Measurements from ENCODE around the gene GABRB1.
A peak's percentile ranks its signal among the peaks of the same experiment; 100 is the strongest.

GABRB1 gene

DNA sequence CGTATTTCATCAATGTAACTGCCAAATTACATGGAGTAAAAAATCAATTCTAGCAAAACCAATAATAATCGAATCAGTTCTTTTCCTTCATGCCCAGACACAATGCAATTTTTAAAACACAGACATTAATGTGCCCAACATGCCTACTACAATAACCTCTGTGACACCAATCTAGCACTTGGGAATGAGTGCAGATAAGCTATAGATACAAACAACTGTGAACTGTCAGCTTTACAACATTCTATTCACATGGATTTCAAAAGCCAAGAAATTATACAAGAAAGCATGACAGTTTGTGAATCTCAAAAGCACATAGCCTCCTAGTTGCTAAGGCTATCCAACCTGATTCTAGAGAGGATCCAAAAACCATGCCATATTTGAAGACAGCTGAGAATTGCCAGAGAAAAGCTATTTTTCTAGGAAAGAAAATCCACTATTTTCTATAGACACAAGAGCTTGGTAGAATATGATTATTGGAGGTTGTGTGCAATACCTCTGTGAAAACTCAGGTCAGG lies 351.5 kb downstream of the GABRB1 start:
- no peak for DNase-seq

DNA sequence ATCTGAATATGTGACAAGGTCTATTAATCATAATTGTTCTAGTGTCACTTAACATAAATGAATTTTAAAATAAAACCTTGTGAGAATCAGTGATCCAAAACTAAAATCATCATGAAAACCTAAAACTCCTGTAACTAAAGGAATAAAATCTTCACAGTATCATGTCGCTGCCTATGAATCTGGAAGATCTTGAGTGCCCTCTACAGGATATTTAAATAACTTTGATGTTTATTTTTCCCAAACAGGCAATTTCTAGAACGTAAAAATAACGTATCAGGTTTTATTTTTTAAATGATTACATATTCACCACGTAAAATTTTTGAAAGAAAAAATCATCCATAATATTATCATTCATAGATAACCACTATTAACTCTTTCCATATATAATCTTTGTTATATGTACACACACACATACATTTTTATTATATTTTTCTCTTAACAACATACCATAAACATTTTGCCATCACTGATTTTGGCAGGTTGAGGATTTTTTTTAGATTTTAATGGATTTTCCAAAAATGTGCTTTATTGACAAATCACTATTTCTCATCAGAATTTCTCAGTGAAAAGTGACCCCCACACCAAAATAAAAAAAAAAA lies 352.6 kb downstream of the GABRB1 start:
- DNase-seq: no peak

DNA sequence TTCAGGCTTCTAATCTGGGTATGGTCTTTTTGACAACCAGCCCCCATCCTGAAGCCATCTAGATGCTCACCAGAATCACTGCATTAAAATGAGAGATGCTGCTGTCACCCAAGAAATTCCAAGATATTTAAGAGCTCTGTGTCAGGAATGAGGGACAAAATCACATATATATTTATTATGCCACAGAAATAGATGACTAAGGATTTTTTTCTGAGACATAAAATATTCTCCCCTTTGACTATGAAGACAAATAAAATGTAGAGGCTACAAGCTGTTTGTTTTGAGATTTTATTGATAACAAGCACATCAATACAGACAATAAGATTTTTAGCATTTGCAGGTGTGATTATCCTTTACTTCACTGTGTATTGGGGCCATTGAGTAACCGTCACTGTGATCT lies 354.8 kb downstream of the GABRB1 start:
- DNase-seq: no peak

DNA sequence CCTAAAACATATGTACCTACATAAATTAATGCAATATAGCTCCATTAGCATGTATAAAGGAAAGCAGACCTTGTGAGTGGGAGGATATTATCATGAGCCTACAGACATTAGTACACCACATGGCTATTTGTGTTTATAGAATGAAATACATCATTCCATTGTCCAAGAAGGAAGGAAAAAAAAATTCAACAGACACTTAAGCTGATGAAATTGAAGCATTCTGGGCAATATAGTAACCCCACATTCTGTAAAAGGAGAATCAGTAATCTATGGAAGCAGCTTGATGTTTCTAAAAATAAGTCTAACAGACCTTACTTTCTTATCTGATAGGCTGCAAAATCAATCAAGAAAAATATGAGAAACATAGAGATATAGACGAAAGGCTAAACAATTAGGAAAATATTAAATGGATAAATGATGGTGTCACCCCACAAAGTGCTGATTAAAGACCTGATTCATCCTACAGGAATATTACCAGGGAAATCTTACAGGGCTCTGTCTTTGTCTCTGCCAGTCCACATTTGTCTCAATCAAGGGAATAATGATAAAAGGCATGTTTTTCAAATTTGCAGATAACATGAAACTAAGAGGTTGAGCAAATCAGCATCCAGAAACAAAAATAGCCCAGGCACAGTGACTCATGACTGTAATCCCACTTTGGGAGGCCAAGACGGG lies 355.3 kb downstream of the GABRB1 start:
- DNase-seq: no peak

DNA sequence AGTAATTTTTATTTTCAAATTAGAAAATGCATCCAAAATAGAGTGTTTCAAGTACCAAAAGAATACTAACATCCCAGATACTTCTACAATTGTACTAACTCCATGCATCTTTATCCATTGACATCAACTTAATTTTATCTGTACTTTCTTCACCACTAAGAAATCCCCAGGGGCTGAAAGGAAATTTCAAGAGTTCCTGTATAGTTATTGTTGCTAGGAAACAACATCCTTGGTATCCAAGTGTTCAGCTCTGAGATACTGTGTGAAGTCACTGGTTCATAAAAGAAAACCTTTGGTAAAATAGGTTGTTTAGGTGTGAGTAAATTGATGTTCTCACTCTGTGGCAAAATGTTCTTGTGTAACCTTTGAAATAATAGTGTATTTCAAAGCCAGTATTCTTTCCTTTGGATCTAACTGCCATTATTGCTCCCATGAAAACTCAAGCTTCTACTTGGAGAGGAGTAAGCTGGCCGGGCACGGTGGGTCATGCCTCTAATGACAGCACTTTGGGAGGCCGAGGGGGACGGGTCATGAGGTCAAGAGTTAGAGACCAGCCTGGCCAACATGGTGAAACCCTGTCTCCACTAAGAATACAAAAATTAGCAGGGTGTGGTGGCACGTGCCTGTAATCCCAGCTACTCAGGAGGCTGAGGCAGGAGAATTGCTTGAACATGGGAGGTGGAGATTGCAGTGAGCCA lies 359.2 kb downstream of the GABRB1 start:
- DNase-seq: no peak

DNA sequence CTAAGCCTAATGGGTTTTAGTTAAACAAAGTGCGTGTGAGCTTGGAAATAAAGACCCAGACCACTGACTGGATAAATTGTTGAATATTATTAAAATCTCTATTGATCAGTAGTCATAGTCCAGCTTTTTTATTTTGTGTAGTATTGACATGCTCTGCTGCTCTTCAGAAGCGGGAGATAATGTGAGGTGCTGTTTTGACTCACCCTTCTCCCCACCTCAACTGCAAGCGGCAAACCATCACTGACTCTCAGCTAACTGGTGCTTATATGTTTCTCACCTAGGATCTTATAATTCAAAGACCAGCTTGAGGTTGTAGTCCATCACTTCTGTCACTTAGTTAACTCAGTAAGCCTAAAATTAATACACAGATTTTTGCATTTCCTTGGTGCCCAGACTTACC lies 359.9 kb downstream of the GABRB1 start:
- DNase-seq: no peak

DNA sequence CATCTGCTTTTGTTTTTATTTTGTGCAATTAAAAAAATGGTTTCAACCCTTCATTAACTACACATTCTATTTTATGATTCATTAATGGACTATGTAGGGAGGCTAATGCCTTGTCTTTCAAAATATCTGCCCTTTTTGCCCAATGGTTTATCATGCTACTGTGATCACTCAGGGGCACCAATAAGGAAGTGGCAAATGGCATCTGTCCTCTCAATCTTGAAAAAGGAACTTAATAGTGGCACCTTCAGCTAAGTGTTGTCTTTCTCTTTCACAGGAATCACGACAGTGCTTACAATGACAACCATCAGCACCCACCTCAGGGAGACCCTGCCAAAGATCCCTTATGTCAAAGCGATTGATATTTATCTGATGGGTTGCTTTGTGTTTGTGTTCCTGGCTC lies 375.0 kb downstream of the GABRB1 start:
- DNase-seq: no peak

DNA sequence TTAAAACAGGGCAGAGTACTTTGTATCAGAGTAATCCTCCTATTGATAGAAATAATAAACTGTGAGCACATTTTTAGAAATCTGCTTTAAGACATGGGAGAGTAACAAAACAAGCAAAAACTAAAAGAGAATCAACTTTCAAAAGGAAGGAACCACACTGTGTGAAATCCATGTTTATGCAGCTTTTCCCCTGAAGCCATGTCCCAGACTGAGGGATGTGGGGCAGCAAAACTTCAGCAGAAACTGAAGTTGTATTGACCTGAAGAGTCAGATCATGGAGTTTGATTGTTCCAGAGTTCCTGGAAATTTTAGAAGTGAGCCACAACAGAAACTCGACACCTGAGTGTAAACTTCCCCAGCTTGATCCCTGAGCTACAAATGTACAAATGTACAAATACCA lies 378.9 kb downstream of the GABRB1 start:
- no peak for DNase-seq

DNA sequence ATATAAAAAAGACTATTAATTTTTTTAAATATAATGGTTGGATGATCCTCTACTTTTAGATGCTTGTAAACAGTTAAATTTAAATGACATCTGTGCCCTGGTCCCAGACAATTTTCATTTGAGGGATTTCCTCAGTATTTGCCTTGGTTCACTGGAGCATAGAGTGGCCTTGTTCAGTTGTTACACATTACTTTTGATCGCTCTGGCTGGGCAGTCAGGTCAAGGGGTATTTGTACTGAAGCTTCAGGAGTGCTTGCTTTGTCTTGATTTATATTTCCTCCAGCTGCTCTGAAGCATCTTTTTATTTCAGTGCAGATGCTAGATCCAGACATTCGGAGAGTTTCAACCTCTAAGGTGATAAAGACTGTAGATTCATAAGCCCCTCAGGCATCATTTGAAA lies 382.2 kb downstream of the GABRB1 start:
- DNase-seq: no peak

DNA sequence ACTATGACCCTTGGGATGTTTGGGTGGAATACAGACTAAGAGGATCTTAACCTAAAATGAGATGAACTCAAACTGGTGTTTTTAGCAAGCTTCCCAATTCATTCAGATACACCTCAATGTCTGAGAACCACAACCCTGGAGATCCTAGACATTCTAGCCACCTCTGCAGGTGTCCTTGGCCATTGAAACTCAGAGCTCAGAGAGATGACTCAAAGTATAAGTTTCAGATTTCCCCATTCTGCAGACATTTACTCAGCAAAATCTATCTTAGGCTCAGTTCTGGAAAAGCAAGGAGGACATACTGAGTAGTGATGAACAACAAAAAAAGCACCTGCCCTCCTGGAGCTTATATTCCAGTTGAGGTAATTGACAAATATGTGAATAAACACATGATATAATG lies 384.4 kb downstream of the GABRB1 start:
- DNase-seq: no peak

DNA sequence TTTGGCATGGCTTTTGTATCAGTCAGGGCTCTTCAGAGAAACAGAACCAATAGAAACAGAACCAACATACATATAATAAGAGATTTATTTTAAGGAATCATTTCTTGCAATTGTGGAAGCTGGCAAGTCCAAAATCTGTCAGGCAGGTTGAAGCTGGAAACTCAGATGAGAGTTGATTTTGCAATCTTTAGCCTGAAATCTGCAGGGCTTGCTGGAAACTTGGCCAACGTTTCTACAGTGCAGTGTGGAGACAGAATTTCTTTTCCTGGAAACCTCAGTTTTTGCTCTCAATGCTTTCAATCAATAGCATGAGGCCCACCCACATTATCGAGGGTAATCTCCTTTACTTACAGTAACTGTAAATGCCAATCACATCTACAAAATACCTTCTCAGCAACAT lies 386.8 kb downstream of the GABRB1 start:
- no peak for DNase-seq

DNA sequence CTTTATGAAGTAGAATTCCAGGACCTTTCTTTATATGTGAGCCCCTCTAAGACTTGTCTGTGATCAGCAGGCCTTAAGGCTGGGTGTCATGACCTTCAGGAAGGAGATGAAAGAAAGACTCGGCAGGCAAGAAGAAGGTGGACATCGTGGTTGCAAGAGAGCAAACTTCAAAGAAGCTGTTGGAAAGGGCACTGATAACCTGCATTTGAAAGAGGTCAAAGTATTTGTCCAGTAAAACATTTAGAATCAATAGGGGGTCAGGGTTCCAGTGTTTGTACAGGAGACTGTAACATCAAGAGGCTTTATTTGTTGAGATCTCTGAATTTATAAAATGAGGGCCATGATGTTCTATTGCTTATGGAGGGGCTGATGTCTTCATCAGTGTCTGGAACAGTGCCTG lies 387.9 kb downstream of the GABRB1 start:
- DNase-seq: no peak

DNA sequence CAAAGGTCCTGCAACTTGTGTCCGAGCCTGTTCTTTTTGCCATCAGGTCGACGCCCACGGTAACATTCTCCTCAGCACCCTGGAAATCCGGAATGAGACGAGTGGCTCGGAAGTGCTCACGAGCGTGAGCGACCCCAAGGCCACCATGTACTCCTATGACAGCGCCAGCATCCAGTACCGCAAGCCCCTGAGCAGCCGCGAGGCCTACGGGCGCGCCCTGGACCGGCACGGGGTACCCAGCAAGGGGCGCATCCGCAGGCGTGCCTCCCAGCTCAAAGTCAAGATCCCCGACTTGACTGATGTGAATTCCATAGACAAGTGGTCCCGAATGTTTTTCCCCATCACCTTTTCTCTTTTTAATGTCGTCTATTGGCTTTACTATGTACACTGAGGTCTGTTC lies 394.3 kb downstream of the GABRB1 start:
- no peak for DNase-seq

DNA sequence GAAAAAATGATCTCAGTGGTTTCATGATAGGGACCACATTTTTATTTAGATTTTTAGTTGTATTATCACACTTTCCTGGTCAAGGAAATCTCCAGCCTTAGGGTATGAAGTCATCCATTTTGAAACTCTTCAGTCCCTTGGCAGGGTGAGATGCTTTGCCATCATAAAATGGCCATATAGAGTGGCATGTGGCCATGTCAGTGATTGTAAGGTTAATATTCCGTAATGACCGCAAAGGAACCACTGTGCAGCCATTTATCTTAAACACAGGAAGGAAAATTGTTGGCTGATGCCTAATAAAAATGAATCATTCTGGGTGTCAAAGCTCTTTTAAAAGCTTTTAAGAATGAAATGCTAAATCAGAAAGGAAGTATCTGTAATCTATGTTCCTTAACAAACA lies 396.6 kb downstream of the GABRB1 start:
- no peak for DNase-seq

DNA sequence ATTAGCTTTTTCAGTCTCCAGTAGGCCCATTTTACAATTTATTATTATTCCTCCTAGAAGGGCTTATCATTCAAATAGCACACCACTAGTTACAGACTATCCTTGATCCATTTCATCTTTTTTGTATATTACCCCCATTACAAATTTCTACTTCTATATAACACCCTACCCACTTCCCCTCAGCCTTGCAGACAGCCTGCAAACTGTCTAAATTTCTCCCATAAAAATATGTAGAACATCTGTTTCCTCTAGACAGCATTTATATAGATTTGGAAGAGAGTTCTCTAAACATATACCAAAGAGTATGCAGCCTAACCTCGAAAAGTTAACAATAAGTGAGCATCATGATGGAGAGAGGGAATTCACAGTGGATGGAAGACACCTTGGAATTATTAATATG lies 401.4 kb downstream of the GABRB1 start:
- no peak for DNase-seq

DNA sequence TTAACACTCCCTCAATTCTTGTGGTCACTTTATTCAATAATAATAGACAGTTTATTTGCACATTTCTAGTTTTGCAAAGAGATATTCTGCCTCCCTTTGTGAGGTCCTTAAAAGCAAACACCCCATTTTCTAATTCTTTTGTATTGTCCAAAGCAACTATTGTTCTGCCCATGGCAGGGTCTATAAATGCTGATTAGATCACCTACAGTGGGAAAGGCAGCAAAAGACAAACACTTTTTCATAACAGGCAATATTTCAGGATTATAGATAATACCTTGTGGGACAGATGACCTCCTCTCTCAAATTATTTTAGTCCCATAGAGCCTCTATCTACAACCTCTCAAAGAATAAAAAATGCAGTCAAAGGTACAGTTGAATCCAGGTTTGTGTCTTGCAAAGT lies 403.6 kb downstream of the GABRB1 start:
- DNase-seq: no peak

DNA sequence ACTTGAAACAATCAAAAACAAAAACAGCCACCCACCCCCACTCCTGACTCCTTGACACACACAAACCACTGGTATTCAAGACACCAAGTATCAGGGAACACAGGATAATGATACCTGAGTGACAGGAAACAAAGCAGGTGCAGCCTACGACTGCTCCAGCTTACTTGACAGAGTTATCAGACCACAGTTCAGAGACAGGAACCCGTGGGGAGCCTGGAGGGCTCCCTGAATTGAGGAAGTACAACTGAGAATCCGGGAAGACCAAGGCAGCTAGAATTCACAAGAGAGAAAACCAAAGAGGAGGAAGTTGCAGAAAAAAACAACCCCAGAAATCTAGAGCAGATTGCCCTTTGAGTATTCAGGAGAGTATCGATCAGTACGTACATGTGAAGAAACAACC lies 411.6 kb downstream of the GABRB1 start:
- DNase-seq: peak in 9 of 51 donors; percentile 0 to 18 (median 2)

DNA sequence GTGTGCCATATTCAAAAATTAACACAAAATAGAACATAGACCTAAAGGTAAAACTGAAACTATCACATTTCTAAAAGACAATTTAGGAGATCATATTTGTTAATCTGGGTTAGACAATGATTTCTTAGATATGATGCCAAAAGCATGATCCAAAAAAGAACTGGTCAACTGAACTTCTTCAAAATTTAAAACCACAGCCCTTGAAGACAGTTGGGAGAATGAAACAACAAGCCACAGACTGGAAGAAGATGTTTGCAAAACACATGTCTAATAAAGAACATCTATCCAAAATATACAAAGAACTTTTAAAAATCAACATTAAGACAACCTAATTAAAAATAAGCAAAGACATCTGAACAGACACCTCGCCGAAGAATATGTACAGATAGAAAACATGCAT lies 412.7 kb downstream of the GABRB1 start:
- no peak for DNase-seq

DNA sequence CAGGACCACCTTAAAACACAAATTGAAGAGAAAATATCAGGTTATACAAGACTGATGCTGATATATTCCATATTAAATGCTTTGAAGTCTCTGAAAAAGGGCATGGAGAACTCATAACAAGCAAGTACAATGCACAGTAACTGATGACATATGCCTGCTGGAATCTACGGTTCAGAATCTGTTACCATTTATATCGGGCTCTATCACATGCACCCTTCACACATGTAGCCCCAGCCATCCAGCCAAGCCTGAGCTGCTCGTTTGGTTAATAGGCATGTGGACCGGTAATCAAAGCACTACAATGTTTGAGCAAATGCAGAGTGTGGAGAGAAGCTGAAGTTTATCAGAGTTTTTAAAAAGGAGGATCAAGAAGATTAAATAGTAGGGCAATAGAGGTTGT lies 420.3 kb downstream of the GABRB1 start:
- no peak for DNase-seq

DNA sequence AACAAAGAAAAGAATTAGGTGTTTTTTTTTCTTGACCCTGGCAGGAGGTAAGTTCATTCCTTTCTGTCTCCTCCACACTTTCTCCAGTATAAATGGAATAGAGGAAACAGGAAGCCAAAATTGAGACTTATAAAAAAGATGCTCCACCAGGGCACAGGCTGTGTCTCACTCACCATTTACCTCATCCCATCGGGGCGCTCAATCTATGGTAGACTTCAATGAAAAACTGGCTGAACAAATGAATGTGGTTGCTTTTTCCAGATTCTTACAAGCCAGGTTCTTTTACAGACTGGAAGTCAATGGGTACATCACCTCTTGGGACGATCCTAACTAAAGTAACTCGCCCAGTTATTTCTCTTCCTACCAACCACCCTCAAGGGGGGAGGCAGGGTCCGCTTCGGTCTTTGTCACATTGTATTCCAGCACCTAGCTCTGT lies 431.4 kb downstream of the GABRB1 start:
- peak in 2 of 51 donors; percentile 49 to 76 for DNase-seq

DNA sequence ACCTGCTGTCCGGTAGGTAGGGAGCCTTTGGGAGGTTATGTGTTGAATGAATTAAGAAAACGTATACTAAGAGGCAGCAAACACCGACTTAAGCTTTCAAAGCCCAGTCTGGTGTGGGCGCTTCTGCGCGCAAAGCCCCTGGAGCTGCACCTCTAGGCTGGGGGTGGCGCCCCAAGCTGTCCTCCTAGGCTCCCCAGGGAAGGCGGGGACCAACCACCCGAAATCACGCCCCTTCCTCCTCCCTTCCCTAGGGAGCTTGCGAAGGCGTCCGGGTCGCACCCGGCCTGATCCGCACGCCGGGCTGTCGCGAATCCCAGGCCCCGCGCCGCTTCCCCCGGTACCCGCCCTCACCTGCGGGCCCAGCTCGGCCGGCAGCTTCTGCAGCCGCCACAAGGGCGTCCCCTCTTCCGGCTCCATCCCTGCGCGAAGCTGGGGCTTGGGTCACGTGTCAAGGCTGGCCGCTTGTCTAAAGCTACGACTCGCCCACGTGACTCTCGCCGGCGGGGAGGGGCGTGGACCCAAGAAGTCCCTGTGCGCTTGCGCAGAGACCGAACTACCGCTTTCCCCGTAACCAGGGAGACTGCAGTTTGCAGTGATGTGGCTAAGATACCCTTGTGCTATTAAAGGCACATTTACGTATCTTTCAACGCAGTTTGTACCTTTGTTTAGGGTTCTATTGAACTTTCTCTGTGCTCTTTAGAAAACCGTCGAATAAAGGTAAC lies 432.0 kb downstream of the GABRB1 start, which contains the start of gene COMMD8:
Gene COMMD8 (minus strand): TSS at position 468 of the 722 bp plus-strand sequence. CDS start 51 bp downstream, at position 417.
- peak; percentile 74 to 98 (median 94) for DNase-seq

DNA sequence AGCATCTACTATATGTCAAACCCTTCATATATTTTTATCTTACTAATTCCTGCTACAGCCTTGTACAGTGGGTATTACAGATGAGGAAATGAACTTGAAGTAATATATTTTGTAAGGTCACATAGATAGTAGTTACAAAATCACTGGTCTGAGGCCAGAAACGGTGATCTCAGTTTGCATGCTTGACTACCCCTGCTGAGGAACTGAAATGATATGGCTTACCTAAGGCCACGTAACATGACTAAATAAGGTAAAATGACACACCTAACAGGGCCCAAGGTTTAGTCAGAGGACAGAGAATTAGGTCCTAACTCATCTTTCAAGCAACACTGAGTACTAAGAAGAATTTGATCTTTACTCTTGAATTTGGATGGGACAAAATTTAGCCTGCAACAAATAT lies 433.6 kb downstream of the GABRB1 start:
- no peak for DNase-seq
